ENCODE results near the gene TSC2. TPM values are rescaled to one million over a fixed set of nuclear protein-coding genes. Genes with fewer than 3 reads are reported as not detected.

Gene TSC2
- total RNA-seq, 1 donor from 2014 or later: 194 TPM

- Mint-ChIP-seq H3K27ac (ENCODE audit: unreplicated experiment) (peak overlapping the region; percentile 96), H3K4me1 (ENCODE audit: unreplicated experiment) (peaks cover 79% of the 10 kb centered on the region)
- DNase-seq (ENCODE audit: extremely low spot score, unreplicated experiment): no peak
These were observed 9.2 kb upstream of the TSC2 start for GRCh38 chr16:2038382-2039231.

GRCh38 chr16:2039274-2040031 is 8.3 kb upstream of the TSC2 start:
- H3K27me3 Mint-ChIP-seq (ENCODE audit: unreplicated experiment): no peaks in the 10 kb centered on the region
- H3K9me3 Mint-ChIP-seq (ENCODE audit: unreplicated experiment): no peaks in the 10 kb centered on the region
- H3K27ac Mint-ChIP-seq (ENCODE audit: unreplicated experiment): peak overlapping the region; percentile 96
- no peak for TF ChIP-seq CTCF (IDR thresholded peaks at IDR 0.05)
- peaks cover 74% of the 10 kb centered on the region for H3K4me1 Mint-ChIP-seq (ENCODE audit: unreplicated experiment)
- peaks cover 2% of the 10 kb centered on the region for H3K36me3 Mint-ChIP-seq (ENCODE audit: unreplicated experiment)
- peak overlapping the region; percentile 51 for H3K4me3 Mint-ChIP-seq (ENCODE audit: unreplicated experiment)
- peak; percentile 95 for DNase-seq (ENCODE audit: extremely low spot score, unreplicated experiment)

More at GRCh38 chr16:2038382-2039231, 9.2 kb upstream of the TSC2 start:
- Mint-ChIP-seq H3K4me3 (ENCODE audit: unreplicated experiment) (peak overlapping the region; percentile 43), H3K36me3 (ENCODE audit: unreplicated experiment) (peaks cover 2% of the 10 kb centered on the region), H3K9me3 (ENCODE audit: unreplicated experiment) (no peaks in the 10 kb centered on the region), H3K27me3 (ENCODE audit: unreplicated experiment) (no peaks in the 10 kb centered on the region)
- TF ChIP-seq CTCF (IDR thresholded peaks at IDR 0.05): no peak

GRCh38 chr16:2040041-2040786 is 7.6 kb upstream of the TSC2 start:
- Mint-ChIP-seq H3K27me3 (ENCODE audit: unreplicated experiment) (no peaks in the 10 kb centered on the region), H3K27ac (ENCODE audit: unreplicated experiment) (peak overlapping the region; percentile 96), H3K4me1 (ENCODE audit: unreplicated experiment) (peaks cover 68% of the 10 kb centered on the region), H3K36me3 (ENCODE audit: unreplicated experiment) (peaks cover 2% of the 10 kb centered on the region), H3K4me3 (ENCODE audit: unreplicated experiment) (no peak overlapping the region), H3K9me3 (ENCODE audit: unreplicated experiment) (no peaks in the 10 kb centered on the region)
- no peak for DNase-seq (ENCODE audit: extremely low spot score, unreplicated experiment)
- no peak for TF ChIP-seq CTCF (IDR thresholded peaks at IDR 0.05)

- no peak overlapping the region for H3K4me3 Mint-ChIP-seq (ENCODE audit: unreplicated experiment)
- no peaks in the 10 kb centered on the region for H3K9me3 Mint-ChIP-seq (ENCODE audit: unreplicated experiment)
- H3K27ac Mint-ChIP-seq (ENCODE audit: unreplicated experiment): peak overlapping the region; percentile 96
- H3K4me1 Mint-ChIP-seq (ENCODE audit: unreplicated experiment): peaks cover 66% of the 10 kb centered on the region
- TF ChIP-seq CTCF (IDR thresholded peaks at IDR 0.05): no peak
- no peak for DNase-seq (ENCODE audit: extremely low spot score, unreplicated experiment)
- no peaks in the 10 kb centered on the region for H3K27me3 Mint-ChIP-seq (ENCODE audit: unreplicated experiment)
- H3K36me3 Mint-ChIP-seq (ENCODE audit: unreplicated experiment): peaks cover 2% of the 10 kb centered on the region
These were observed 6.8 kb upstream of the TSC2 start for GRCh38 chr16:2040787-2041522.

Data from osteocyte (in vitro differentiated cells).